HepG2 (cell line): ENCODE measurements around the gene NIFK. TPM values are rescaled to one million over a fixed set of nuclear protein-coding genes. Genes with fewer than 3 reads are reported as not detected.

Experiments
- ARID5B ChIP-seq: IDR thresholded peaks from 2 replicates; pipeline ENCODE4 v1.4.0; 2020; ENCODE audit warnings: mild to moderate bottlenecking, missing genetic modification reagents
- ATF7-NPFF ChIP-seq: sonication (generic); formaldehyde crosslinking; IDR thresholded peaks from 2 replicates; pipeline ENCODE4 v1.8.1; 2023; ENCODE audit warnings: mild to moderate bottlenecking, low read depth, missing genetic modification reagents, moderate library complexity
- ELF3 ChIP-seq: IDR thresholded peaks from 2 replicates; pipeline ENCODE4 v1.6.1; 2016; ENCODE audit warnings: missing genetic modification reagents, missing compliant biosample characterization
- ETV6 ChIP-seq: sonication (generic); formaldehyde crosslinking; conservative IDR thresholded peaks from 2 replicates; pipeline ENCODE4 v1.4.0; 2020; ENCODE audit warnings: missing genetic modification reagents
- JDP2 ChIP-seq: sonication (generic); formaldehyde crosslinking; IDR thresholded peaks from 2 replicates; pipeline ENCODE4 v1.8.1; 2022; ENCODE audit warnings: missing genetic modification reagents, borderline replicate concordance
- KLF11 ChIP-seq: IDR thresholded peaks from 2 replicates; pipeline ENCODE4 v1.6.1; 2016; ENCODE audit warnings: missing compliant biosample characterization
- MAFF ChIP-seq: IDR thresholded peaks from 2 replicates; pipeline ENCODE4 v1.6.1; 2011; ENCODE audit warnings: low read depth, low read length, improper control_type of control experiment
- RXRB ChIP-seq: IDR thresholded peaks from 2 replicates; pipeline ENCODE4 v1.6.1; 2016; ENCODE audit warnings: borderline replicate concordance, missing genetic modification reagents, missing compliant biosample characterization
- SAP130 ChIP-seq: IDR thresholded peaks from 2 replicates; pipeline ENCODE4 v1.6.1; 2016; ENCODE audit warnings: low read depth
- SCMH1 ChIP-seq: sonication (generic); formaldehyde crosslinking; IDR thresholded peaks from 2 replicates; pipeline ENCODE4 v1.9.0; 2021; ENCODE audit warnings: missing genetic modification reagents, mild to moderate bottlenecking, borderline replicate concordance
- TCF7L2 ChIP-seq: IDR thresholded peaks from 2 replicates; pipeline ENCODE4 v1.6.1; 2011; ENCODE audit warnings: mild to moderate bottlenecking, low read depth, low read length, moderate library complexity
- YEATS2 ChIP-seq: sonication (generic); formaldehyde crosslinking; IDR thresholded peaks from 2 replicates; pipeline ENCODE4 v1.4.0; 2020; ENCODE audit warnings: missing genetic modification reagents, borderline replicate concordance
- YEATS4 ChIP-seq: sonication (generic); formaldehyde crosslinking; IDR thresholded peaks from 2 replicates; pipeline ENCODE4 v1.4.0; 2020; ENCODE audit warnings: missing genetic modification reagents, borderline replicate concordance
- ZEB1 ChIP-seq: IDR thresholded peaks from 2 replicates; pipeline ENCODE4 v1.6.1; 2012; ENCODE audit warnings: mild to moderate bottlenecking, low read depth, inconsistent platforms; ENCODE audit not compliant: insufficient replicate concordance
- ZNF224 ChIP-seq: sonication (generic); formaldehyde crosslinking; IDR thresholded peaks from 2 replicates; pipeline ENCODE4 v1.5.0; 2020; ENCODE audit warnings: mild to moderate bottlenecking, missing genetic modification reagents
- ZNF354B ChIP-seq: sonication (generic); formaldehyde crosslinking; IDR thresholded peaks from 2 replicates; pipeline ENCODE4 v1.8.0; 2022; ENCODE audit warnings: mild to moderate bottlenecking, missing genetic modification reagents
- ZNF652 ChIP-seq: IDR thresholded peaks from 2 replicates; pipeline ENCODE4 v1.6.1; 2016; ENCODE audit warnings: low read depth, borderline replicate concordance
- ZNF879 ChIP-seq: sonication (generic); formaldehyde crosslinking; IDR thresholded peaks from 2 replicates; pipeline ENCODE4 v1.8.1; 2023; ENCODE audit warnings: missing genetic modification reagents
- ZSCAN9 ChIP-seq: IDR thresholded peaks from 2 replicates; pipeline ENCODE4 v1.6.1; 2016; ENCODE audit warnings: borderline replicate concordance
- polyA plus RNA-seq, 8 experiments: library from polyadenylated mRNA; depleted of rRNA in 3 of 8; stranded (reverse) in 7 of 8; unstranded in 1 of 8; fragments of >200 nt; fragmentation: Illumina TruSeq in 4 of 8; extraction: Trizol in 4 of 8; gene quantifications; 2 replicates each; pipeline versions ENCODE4 v1.2.1 to v1.2.3, GENCODE V29; 2011 to 2016; ENCODE audit warnings: low read depth in 4 of 8, missing spikeins in 1 of 8, mixed read lengths in 1 of 8; ENCODE audit not compliant: insufficient read depth in 1 of 8
- total RNA-seq, 5 experiments: library from RNA; depleted of rRNA; stranded (reverse); fragments of >200 nt; fragmentation: Illumina TruSeq; extraction: Trizol; gene quantifications; 2 replicates each; pipeline ENCODE4 v1.2.3, GENCODE V29; 2016; ENCODE audit warnings: low read depth in 1 of 5
- TF ChIP-seq, protein P1 (sequence below), 2 experiments: sonication (generic) in 1 of 2; formaldehyde crosslinking in 1 of 2; IDR thresholded peaks; 2 replicates each; pipeline versions ENCODE4 v1.4.0 to v1.6.1; 2018 to 2020; ENCODE audit warnings: missing genetic modification reagents in 2 of 2, borderline replicate concordance in 1 of 2, low read depth in 1 of 2, mild to moderate bottlenecking in 1 of 2, missing biosample characterization in 1 of 2
- TF ChIP-seq, protein P2 (sequence below): sonication (generic); formaldehyde crosslinking; IDR thresholded peaks from 2 replicates; pipeline ENCODE4 v1.4.0; 2020; ENCODE audit warnings: missing genetic modification reagents
- TF ChIP-seq, protein P3 (sequence below): sonication (generic); formaldehyde crosslinking; IDR thresholded peaks from 2 replicates; pipeline ENCODE4 v1.5.0; 2020; ENCODE audit warnings: mild to moderate bottlenecking, missing genetic modification reagents, borderline replicate concordance

NIFK gene
- total and polyA plus RNA-seq, 2 of the 13 experiments (the other 11 are each of a cell fraction or from before 2014, with no cell fraction given): 19.6 to 105 TPM

DNA sequence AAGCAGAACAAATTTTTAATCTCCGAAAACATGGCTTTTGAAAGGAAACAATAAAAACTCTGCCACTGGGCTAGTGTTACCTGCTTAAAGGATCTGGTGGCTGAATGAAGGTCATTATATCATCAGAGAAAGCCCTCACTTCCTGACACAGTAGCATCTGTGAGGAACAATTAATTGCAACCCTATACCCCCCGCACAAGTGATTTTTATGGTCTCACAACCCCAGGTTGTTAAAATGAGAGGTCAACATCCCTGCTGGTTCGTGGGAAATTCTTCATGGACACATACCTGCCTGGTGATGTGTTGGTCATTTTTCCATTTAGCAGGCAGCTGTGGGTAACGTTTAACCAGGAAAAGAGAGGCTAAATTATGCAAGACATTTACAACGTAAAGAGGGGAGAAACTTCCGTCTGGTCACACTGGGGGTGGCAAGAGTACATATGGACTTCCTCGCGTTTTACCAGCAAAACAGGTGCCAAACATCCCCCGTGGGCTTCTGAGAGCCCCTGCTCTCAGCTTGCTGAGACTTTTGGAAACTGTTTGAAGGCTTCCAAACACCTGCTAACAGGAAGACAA lies 29.2 kb downstream of the NIFK start (continued):
- TF ChIP-seq JDP2 (CRISPR knock-in tag) (no peak), SAP130 (CRISPR knock-in tag) (0 out of 2 replicates have a peak, but pooled peaks have one; percentile 49), ARID5B (CRISPR knock-in tag) (0 out of 2 replicates have a peak, but pooled peaks have one; percentile 39), ZNF354B (CRISPR knock-in tag) (no peak), ATF7-NPFF (CRISPR knock-in tag) (no peak), YEATS4 (CRISPR knock-in tag) (no peak), SCMH1 (CRISPR knock-in tag) (no peak), ETV6 (CRISPR knock-in tag) (no peak), MAFF (no peak), KLF11 (CRISPR knock-in tag) (no peak), ZSCAN9 (CRISPR knock-in tag) (no peak), ZNF224 (no peak), ELF3 (CRISPR knock-in tag) (peak; percentile 94), YEATS2 (0 out of 2 replicates have a peak, but pooled peaks have one; percentile 59), ZNF879 (no peak), RXRB (peak; percentile 32; the same call in 1 of the 2 replicates), ZNF652 (no peak), ZEB1 (no peak), TCF7L2 (no peak)
- TF ChIP-seq, protein P1, sequence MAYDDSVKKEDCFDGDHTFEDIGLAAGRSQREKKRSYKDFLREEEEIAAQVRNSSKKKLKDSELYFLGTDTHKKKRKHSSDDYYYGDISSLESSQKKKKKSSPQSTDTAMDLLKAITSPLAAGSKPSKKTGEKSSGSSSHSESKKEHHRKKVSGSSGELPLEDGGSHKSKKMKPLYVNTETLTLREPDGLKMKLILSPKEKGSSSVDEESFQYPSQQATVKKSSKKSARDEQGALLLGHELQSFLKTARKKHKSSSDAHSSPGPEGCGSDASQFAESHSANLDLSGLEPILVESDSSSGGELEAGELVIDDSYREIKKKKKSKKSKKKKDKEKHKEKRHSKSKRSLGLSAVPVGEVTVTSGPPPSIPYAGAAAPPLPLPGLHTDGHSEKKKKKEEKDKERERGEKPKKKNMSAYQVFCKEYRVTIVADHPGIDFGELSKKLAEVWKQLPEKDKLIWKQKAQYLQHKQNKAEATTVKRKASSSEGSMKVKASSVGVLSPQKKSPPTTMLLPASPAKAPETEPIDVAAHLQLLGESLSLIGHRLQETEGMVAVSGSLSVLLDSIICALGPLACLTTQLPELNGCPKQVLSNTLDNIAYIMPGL (CRISPR knock-in tag; IDR thresholded peaks at IDR 0.05; ENCODE audit: borderline replicate concordance in 1 of 2, low read depth in 1 of 2): 0 out of 4 replicates have a peak, but pooled peaks of 1 of the 2 experiments have one; percentile 33
- TF ChIP-seq, protein P2, sequence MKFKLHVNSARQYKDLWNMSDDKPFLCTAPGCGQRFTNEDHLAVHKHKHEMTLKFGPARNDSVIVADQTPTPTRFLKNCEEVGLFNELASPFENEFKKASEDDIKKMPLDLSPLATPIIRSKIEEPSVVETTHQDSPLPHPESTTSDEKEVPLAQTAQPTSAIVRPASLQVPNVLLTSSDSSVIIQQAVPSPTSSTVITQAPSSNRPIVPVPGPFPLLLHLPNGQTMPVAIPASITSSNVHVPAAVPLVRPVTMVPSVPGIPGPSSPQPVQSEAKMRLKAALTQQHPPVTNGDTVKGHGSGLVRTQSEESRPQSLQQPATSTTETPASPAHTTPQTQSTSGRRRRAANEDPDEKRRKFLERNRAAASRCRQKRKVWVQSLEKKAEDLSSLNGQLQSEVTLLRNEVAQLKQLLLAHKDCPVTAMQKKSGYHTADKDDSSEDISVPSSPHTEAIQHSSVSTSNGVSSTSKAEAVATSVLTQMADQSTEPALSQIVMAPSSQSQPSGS (CRISPR knock-in tag): no peak
- TF ChIP-seq, protein P3, sequence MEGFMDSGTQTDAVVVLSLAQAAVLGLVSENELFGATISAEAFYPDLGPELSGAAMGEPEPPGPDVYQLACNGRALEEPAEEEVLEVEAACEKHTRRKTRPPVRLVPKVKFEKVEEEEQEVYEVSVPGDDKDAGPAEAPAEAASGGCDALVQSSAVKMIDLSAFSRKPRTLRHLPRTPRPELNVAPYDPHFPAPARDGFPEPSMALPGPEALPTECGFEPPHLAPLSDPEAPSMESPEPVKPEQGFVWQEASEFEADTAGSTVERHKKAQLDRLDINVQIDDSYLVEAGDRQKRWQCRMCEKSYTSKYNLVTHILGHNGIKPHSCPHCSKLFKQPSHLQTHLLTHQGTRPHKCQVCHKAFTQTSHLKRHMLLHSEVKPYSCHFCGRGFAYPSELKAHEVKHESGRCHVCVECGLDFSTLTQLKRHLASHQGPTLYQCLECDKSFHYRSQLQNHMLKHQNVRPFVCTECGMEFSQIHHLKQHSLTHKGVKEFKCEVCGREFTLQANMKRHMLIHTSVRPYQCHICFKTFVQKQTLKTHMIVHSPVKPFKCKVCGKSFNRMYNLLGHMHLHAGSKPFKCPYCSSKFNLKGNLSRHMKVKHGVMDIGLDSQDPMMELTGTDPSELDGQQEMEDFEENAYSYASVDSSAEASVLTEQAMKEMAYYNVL (CRISPR knock-in tag): no peak
